WTC11 (cell line): Measurements from ENCODE around the gene LRRC8A.

Experiments used
- ETV6 ChIP-seq: sonication (generic); formaldehyde crosslinking; IDR thresholded peaks from 2 replicates; pipeline ENCODE4 v1.8.1; 2022; ENCODE audit warnings: mild to moderate bottlenecking, missing genetic modification reagents
- KAT7 ChIP-seq: sonication (generic); formaldehyde crosslinking; IDR thresholded peaks from 2 replicates; pipeline ENCODE4 v1.8.1; 2023; ENCODE audit warnings: missing genetic modification reagents, mild to moderate bottlenecking, borderline replicate concordance
- NFE2L1 ChIP-seq: sonication (generic); formaldehyde crosslinking; IDR thresholded peaks from 2 replicates; pipeline ENCODE4 v1.8.1; 2023; ENCODE audit warnings: missing genetic modification reagents
- SOX15 ChIP-seq: fragments of 250-450 bp; sonication (Bioruptor Pico); IDR thresholded peaks from 2 replicates; pipeline ENCODE4 v1.9.0; 2021; ENCODE audit warnings: mild to moderate bottlenecking
- TEAD1 ChIP-seq: sonication (generic); formaldehyde crosslinking; IDR thresholded peaks from 2 replicates; pipeline ENCODE4 v1.8.0; 2022; ENCODE audit warnings: mild to moderate bottlenecking, missing genetic modification reagents
- ZNF671 ChIP-seq: fragments of 250-450 bp; sonication (Bioruptor Pico); IDR thresholded peaks from 2 replicates; pipeline ENCODE4 v1.8.0; 2021; ENCODE audit warnings: mild to moderate bottlenecking
- TF ChIP-seq, protein P1 (sequence below): fragments of 200-600 bp; IDR thresholded peaks from 2 replicates; pipeline ENCODE4 v1.8.0; 2022; ENCODE audit warnings: antibody characterized with exemption
- TF ChIP-seq, protein P2 (sequence below): sonication (generic); formaldehyde crosslinking; IDR thresholded peaks from 2 replicates; pipeline ENCODE4 v1.8.0; 2022; ENCODE audit warnings: mild to moderate bottlenecking, missing genetic modification reagents
- TF ChIP-seq, protein P3 (sequence below): fragments of 250-450 bp; sonication (Bioruptor Pico); IDR thresholded peaks from 2 replicates; pipeline ENCODE4 v1.9.0; 2021; ENCODE audit warnings: moderate library complexity, mild to moderate bottlenecking, inconsistent platforms, borderline replicate concordance
- TF ChIP-seq, protein P4 (sequence below): sonication (generic); formaldehyde crosslinking; conservative IDR thresholded peaks from 2 replicates; pipeline ENCODE4 v1.8.1; 2022; ENCODE audit warnings: mild to moderate bottlenecking, missing genetic modification reagents

GRCh38 chr9:128838338-128838737 is 43.6 kb upstream of the LRRC8A start:
- TF ChIP-seq, protein P1, sequence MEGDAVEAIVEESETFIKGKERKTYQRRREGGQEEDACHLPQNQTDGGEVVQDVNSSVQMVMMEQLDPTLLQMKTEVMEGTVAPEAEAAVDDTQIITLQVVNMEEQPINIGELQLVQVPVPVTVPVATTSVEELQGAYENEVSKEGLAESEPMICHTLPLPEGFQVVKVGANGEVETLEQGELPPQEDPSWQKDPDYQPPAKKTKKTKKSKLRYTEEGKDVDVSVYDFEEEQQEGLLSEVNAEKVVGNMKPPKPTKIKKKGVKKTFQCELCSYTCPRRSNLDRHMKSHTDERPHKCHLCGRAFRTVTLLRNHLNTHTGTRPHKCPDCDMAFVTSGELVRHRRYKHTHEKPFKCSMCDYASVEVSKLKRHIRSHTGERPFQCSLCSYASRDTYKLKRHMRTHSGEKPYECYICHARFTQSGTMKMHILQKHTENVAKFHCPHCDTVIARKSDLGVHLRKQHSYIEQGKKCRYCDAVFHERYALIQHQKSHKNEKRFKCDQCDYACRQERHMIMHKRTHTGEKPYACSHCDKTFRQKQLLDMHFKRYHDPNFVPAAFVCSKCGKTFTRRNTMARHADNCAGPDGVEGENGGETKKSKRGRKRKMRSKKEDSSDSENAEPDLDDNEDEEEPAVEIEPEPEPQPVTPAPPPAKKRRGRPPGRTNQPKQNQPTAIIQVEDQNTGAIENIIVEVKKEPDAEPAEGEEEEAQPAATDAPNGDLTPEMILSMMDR = no peak
- no peak for TF ChIP-seq SOX15 (CRISPR knock-in tag)
- TF ChIP-seq, protein P2, sequence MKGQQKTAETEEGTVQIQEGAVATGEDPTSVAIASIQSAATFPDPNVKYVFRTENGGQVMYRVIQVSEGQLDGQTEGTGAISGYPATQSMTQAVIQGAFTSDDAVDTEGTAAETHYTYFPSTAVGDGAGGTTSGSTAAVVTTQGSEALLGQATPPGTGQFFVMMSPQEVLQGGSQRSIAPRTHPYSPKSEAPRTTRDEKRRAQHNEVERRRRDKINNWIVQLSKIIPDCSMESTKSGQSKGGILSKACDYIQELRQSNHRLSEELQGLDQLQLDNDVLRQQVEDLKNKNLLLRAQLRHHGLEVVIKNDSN (CRISPR knock-in tag) = no peak
- no peak for TF ChIP-seq NFE2L1 (CRISPR knock-in tag)
- TF ChIP-seq TEAD1 (CRISPR knock-in tag) = no peak
- TF ChIP-seq ZNF671 (CRISPR knock-in tag) = no peak
- TF ChIP-seq ETV6 (CRISPR knock-in tag) = no peak
- no peak for TF ChIP-seq KAT7 (CRISPR knock-in tag)
- TF ChIP-seq, protein P3, sequence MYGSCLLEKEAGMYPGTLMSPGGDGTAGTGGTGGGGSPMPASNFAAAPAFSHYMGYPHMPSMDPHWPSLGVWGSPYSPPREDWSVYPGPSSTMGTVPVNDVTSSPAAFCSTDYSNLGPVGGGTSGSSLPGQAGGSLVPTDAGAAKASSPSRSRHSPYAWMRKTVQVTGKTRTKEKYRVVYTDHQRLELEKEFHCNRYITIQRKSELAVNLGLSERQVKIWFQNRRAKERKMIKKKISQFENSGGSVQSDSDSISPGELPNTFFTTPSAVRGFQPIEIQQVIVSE (CRISPR knock-in tag) = no peak
- TF ChIP-seq, protein P4, sequence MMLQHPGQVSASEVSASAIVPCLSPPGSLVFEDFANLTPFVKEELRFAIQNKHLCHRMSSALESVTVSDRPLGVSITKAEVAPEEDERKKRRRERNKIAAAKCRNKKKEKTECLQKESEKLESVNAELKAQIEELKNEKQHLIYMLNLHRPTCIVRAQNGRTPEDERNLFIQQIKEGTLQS (CRISPR knock-in tag) = no peak
